GM23248 (cell line): ENCODE data around the gene GPX4.

ENCODE experiments used
- EZH2 ChIP-seq: fragments of 200-600 bp; sonication (generic); IDR thresholded peaks from 2 replicates; pipeline ENCODE4 v1.6.1; 2018; ENCODE audit warnings: antibody characterized with exemption, mild to moderate bottlenecking; ENCODE audit not compliant: insufficient read depth, poor library complexity, severe bottlenecking
- EZH2phosphoT487 ChIP-seq: fragments of 200-600 bp; sonication (generic); IDR thresholded peaks from 2 replicates; pipeline ENCODE4 v1.6.1; 2018; ENCODE audit warnings: antibody characterized with exemption, moderate library complexity, mild to moderate bottlenecking, low read depth; ENCODE audit not compliant: insufficient read depth

GRCh38 chr19:1123381-1123780 lies 19.6 kb downstream of the GPX4 start:
- TF ChIP-seq EZH2 (no peak), EZH2phosphoT487 (no peak)
